ENCODE measurements around the gene PIP4K2A.

Gene PIP4K2A

GRCh38 chr10:22620929-22621328 is 93.4 kb downstream of the PIP4K2A start:
- peaks cover 59% of the 10 kb centered on the region for H3K4me1 Mint-ChIP-seq
- no peak overlapping the region for H3K4me3 Mint-ChIP-seq
- no peak for TF ChIP-seq CTCF (IDR thresholded peaks at IDR 0.05)
- no peaks in the 10 kb centered on the region for H3K9me3 Mint-ChIP-seq
- no peak overlapping the region for H3K27ac Mint-ChIP-seq
- H3K27me3 Mint-ChIP-seq (ENCODE audit: low read depth, poor library complexity): no peaks in the 10 kb centered on the region
- peaks cover 4% of the 10 kb centered on the region for H3K36me3 Mint-ChIP-seq (ENCODE audit: low read depth)
- no peak for DNase-seq

GRCh38 chr10:22620140-22620857 is 94.1 kb downstream of the PIP4K2A start:
- Mint-ChIP-seq H3K27me3 (ENCODE audit: low read depth, poor library complexity) (no peaks in the 10 kb centered on the region), H3K27ac (no peak overlapping the region), H3K4me1 (peaks cover 58% of the 10 kb centered on the region), H3K9me3 (no peaks in the 10 kb centered on the region), H3K4me3 (no peak overlapping the region), H3K36me3 (ENCODE audit: low read depth) (peaks cover 4% of the 10 kb centered on the region)
- DNase-seq: no peak
- TF ChIP-seq CTCF (IDR thresholded peaks at IDR 0.05): no peak

GRCh38 chr10:22619101-22619500 is 95.3 kb downstream of the PIP4K2A start:
- H3K4me3 Mint-ChIP-seq: no peak overlapping the region
- H3K36me3 Mint-ChIP-seq (ENCODE audit: low read depth): peaks cover 4% of the 10 kb centered on the region
- H3K9me3 Mint-ChIP-seq: no peaks in the 10 kb centered on the region
- no peak for TF ChIP-seq CTCF (IDR thresholded peaks at IDR 0.05)
- H3K27me3 Mint-ChIP-seq (ENCODE audit: low read depth, poor library complexity): no peaks in the 10 kb centered on the region
- H3K4me1 Mint-ChIP-seq: peaks cover 52% of the 10 kb centered on the region
- no peak overlapping the region for H3K27ac Mint-ChIP-seq
- DNase-seq: no peak

- Mint-ChIP-seq H3K4me3 (no peak overlapping the region), H3K36me3 (ENCODE audit: low read depth) (peaks cover 4% of the 10 kb centered on the region), H3K27ac (no peak overlapping the region), H3K9me3 (no peaks in the 10 kb centered on the region), H3K27me3 (ENCODE audit: low read depth, poor library complexity) (no peaks in the 10 kb centered on the region), H3K4me1 (peaks cover 58% of the 10 kb centered on the region)
- TF ChIP-seq CTCF (IDR thresholded peaks at IDR 0.05): no peak
- no peak for DNase-seq
Measured at GRCh38 chr10:22618078-22618785, 96.1 kb downstream of the PIP4K2A start.

GRCh38 chr10:22617516-22617915 is 96.9 kb downstream of the PIP4K2A start:
- no peak overlapping the region for H3K4me3 Mint-ChIP-seq
- H3K27ac Mint-ChIP-seq: no peak overlapping the region
- no peak for TF ChIP-seq CTCF (IDR thresholded peaks at IDR 0.05)
- no peak for DNase-seq
- H3K9me3 Mint-ChIP-seq: peaks cover 4% of the 10 kb centered on the region
- peaks cover 6% of the 10 kb centered on the region for H3K36me3 Mint-ChIP-seq (ENCODE audit: low read depth)
- H3K4me1 Mint-ChIP-seq: peaks cover 58% of the 10 kb centered on the region
- H3K27me3 Mint-ChIP-seq (ENCODE audit: low read depth, poor library complexity): no peaks in the 10 kb centered on the region

Data from nephron progenitor cell (in vitro differentiated cells).